AG04450 (cell line): ENCODE measurements around the gene TTLL11. TPM values are rescaled to one million over a fixed set of nuclear protein-coding genes. Genes with fewer than 3 reads are reported as not detected.

Experiments
- CTCF ChIA-PET: fragments of 300-600, 350-600 bp; formaldehyde crosslinking; extraction: SDS; loops from one replicate; lab custom pipeline; 2022; ENCODE audit warnings: antibody characterized with exemption, inconsistent platforms; lab: Charles Lee
- POLR2A ChIA-PET: fragments of 350-600 bp; formaldehyde crosslinking; extraction: SDS; loops from one replicate; lab custom pipeline; 2021; ENCODE audit warnings: antibody characterized with exemption, inconsistent platforms; lab: Yijun Ruan, JAX
- DNase-seq: peaks from one replicate; pipeline ENCODE4 v3.0.0-alpha.2; 2011; ENCODE audit warnings: low read depth, low spot score
- H3K27ac ChIP-seq: one replicate; pipeline ENCODE4 v1.5.1; 2012; ENCODE audit warnings: low read depth, low read length, control low read depth
- H3K27me3 ChIP-seq: one replicate; pipeline ENCODE4 v1.6.0; 2012; ENCODE audit warnings: low read length; ENCODE audit not compliant: control insufficient read depth, insufficient read depth
- H3K4me3 ChIP-seq: 2 replicates; pipeline ENCODE4 v1.5.1; 2011; ENCODE audit warnings: mild to moderate bottlenecking, low read depth, low read length, control low read depth
- H3K9me3 ChIP-seq: 2 replicates; pipeline ENCODE4 v1.5.1; 2012; ENCODE audit warnings: low read length; ENCODE audit not compliant: control insufficient read depth, insufficient read depth
- CTCF ChIP-seq: IDR thresholded peaks from 2 replicates; pipeline ENCODE4 v1.5.1; 2011; ENCODE audit warnings: low read depth, low read length, control low read depth, inconsistent platforms
- polyA plus RNA-seq: library from polyadenylated mRNA; depleted of rRNA; stranded (reverse); fragments of >200 nt; gene quantifications from 2 replicates; pipeline ENCODE4 v1.2.3, GENCODE V29; 2011

The TTLL11 gene
- polyA plus RNA-seq, 1 experiment = 4.6 TPM

DNA sequence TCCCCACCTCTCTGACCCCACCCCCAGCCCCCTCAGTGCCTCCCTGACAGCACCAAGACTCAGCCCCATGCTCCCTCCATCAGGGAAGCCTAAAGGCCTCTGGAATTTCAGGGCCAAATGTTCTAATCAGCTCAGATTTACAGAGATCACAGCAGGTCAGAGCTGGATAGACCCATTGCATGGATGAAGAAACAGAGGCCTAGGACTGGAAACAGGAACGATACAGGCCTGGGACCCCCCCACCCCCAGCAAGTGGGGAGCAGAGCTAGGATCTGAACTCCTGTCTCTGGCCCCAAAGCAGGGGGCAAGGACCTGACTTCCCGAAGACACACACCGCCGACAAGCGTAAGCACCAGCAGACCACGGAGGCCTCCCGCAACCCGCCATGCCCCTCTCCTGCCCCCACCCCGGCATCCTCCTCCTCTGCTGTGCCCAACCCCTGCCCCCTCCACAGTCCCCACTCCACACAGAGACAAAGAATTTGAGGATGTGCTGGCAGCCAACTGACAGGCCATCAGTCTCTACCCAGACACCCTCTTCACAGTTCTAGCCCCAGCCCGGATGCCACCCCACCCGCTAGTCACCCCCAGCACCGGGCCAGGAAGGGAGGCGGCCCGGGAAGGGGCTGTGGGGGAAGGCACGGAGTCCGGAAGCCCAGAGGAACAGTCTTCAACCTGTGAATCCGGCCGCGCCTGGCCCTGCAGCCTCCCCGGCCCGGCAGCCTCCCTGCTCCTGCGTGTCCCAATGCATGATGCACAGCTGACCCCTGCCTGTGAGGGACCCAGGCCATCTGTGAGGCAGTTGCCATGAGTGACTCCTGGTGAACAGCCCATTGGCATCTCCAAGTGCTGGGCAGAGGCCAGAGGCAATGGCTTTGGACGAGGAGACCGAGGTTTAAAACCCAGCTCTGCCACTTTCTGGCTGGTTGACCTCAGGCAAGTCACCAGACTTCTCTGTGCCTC lies 35.2 kb upstream of the TTLL11 start:
- no peak overlapping the region for H3K4me3 ChIP-seq
- H3K9me3 ChIP-seq = no peaks in the 10 kb centered on the region; the same call in 1 of the 2 replicates
- peaks cover 5% of the 10 kb centered on the region for H3K27me3 ChIP-seq
- POLR2A ChIA-PET = no interaction called here
- no peak for TF ChIP-seq CTCF
- no peak overlapping the region for H3K27ac ChIP-seq
- DNase-seq = no peak
- CTCF ChIA-PET = interaction anchor here (0.9 to 7.7 kb wide), 3 partner anchors 27 to 223 kb away, joined by 3 to 222 read pairs (median 5); no protein-coding TSS in a partner anchor

GRCh38 chr9:122127396-122127798 lies 34.3 kb upstream of the TTLL11 start:
- TF ChIP-seq CTCF = no peak
- no peak for DNase-seq
- Histone ChIP-seq H3K9me3 (no peaks in the 10 kb centered on the region; the same call in 1 of the 2 replicates), H3K27ac (no peak overlapping the region), H3K4me3 (no peak overlapping the region), H3K27me3 (peaks cover 5% of the 10 kb centered on the region)
- ChIA-PET POLR2A (no interaction called here), CTCF (interaction anchor here (0.6 to 9.4 kb wide), 6 partner anchors 26 to 333 kb away, joined by 3 to 378 read pairs (median 32); no protein-coding TSS in a partner anchor)

DNA sequence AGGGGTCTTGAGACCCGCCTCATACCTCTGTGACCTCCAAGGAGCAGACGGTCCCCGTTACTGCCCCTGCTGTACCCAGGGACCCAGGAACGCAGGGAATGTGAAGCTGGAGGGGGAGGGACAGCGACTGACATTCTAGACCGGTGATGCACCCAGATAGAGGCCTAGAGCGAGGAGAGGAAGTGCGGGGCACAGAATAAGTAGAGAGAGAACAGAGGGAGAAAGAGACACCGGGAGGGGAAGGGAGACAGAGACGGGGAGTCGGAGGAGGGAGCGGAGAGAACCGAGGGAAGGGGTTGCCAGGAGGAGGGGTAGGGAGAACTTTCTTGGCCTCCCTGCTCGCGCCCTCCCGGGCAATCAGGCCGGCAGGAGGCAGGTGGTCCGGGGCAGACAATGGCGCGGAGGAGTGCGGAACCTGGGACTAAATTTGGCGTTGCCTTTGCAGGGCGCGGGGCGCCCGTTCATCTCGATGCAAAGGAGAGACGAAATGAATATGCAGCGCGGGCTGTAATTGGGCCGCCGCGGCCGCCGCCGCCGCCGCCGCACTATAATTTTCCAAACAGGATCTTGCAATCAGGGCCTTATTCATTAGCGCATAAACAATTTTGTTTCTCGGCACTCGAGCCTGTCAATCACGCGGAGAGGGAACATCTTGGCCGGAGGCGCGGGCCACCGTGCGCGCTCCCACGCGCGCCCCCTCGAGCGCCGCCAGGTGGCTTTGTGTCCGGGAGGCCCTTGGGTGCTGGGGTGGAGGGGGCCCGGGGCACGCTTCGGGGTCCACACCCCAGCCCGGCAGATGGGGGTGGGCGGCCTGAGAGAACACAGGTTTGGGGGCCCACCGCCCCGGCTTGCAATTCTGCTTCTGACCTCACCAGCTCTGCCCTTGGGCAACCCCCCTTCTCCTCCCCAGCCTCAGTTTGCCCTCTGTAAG lies 33.5 kb upstream of the TTLL11 start:
- no peak; the same call in 1 of the 2 replicates for TF ChIP-seq CTCF
- CTCF ChIA-PET = interaction anchor here (0.8 to 9.4 kb wide), 13 partner anchors 8 to 336 kb away, joined by 3 to 378 read pairs (median 13); no protein-coding TSS in a partner anchor
- no peaks in the 10 kb centered on the region; the same call in 1 of the 2 replicates for H3K9me3 ChIP-seq
- no peak overlapping the region for H3K27ac ChIP-seq
- peak overlapping the region; percentile 36 for H3K4me3 ChIP-seq
- DNase-seq = no peak
- POLR2A ChIA-PET = interaction anchor here (1.0 to 2.4 kb wide), 2 partner anchors 7 to 224 kb away, joined by 3 to 13 read pairs; no protein-coding TSS in a partner anchor
- H3K27me3 ChIP-seq = peaks cover 2% of the 10 kb centered on the region

GRCh38 chr9:122125509-122126330 lies 32.6 kb upstream of the TTLL11 start:
- H3K27ac ChIP-seq = no peak overlapping the region
- H3K4me3 ChIP-seq = no peak overlapping the region
- H3K27me3 ChIP-seq = peaks cover 2% of the 10 kb centered on the region
- TF ChIP-seq CTCF = no peak
- POLR2A ChIA-PET = interaction anchor here (0.6 to 2.4 kb wide), 6 partner anchors 8 to 225 kb away, joined by 3 to 13 read pairs (median 4); no protein-coding TSS in a partner anchor
- CTCF ChIA-PET = interaction anchor here (0.7 to 9.4 kb wide), 24 partner anchors 9 to 684 kb away, joined by 3 to 378 read pairs (median 6); partner anchors contain the start of genes MRRF and RBM18
- H3K9me3 ChIP-seq = no peaks in the 10 kb centered on the region; the same call in 1 of the 2 replicates
- no peak for DNase-seq
